KMS-11 (cell line): ENCODE data around the gene PSAP.

Experiments
- H2AFZ ChIP-seq: fragments of 200-600 bp; sonication (generic); 2 replicates; pipeline ENCODE4 v1.6.1; 2016; ENCODE audit warnings: antibody characterized with exemption, mixed run types, low read depth
- H3K27ac ChIP-seq: fragments of 200-600 bp; sonication (generic); 2 replicates; pipeline ENCODE4 v1.6.1; 2016; ENCODE audit warnings: mild to moderate bottlenecking, mixed run types
- H3K27me3 ChIP-seq: fragments of 200-600 bp; sonication (generic); 2 replicates; pipeline ENCODE4 v1.6.1; 2017; ENCODE audit warnings: mild to moderate bottlenecking, low read depth, mixed run types, moderate library complexity; ENCODE audit not compliant: insufficient read depth
- H3K36me3 ChIP-seq: fragments of 200-600 bp; sonication (generic); 2 replicates; pipeline ENCODE4 v1.6.1; 2017; ENCODE audit warnings: mild to moderate bottlenecking, mixed run types; ENCODE audit not compliant: insufficient read depth
- H3K4me1 ChIP-seq: fragments of 200-600 bp; sonication (generic); 2 replicates; pipeline ENCODE4 v1.6.1; 2016; ENCODE audit warnings: mild to moderate bottlenecking, low read depth, mixed run types; ENCODE audit not compliant: poor library complexity, severe bottlenecking
- H3K4me2 ChIP-seq: fragments of 200-600 bp; sonication (generic); 2 replicates; pipeline ENCODE4 v1.7.0; 2016; ENCODE audit warnings: mild to moderate bottlenecking, mixed run types
- H3K4me3 ChIP-seq: fragments of 200-600 bp; sonication (generic); IDR thresholded peaks from 2 replicates; pipeline ENCODE4 v1.6.1; 2017; ENCODE audit warnings: low read depth, low read length, mixed read lengths; ENCODE audit not compliant: insufficient read depth
- H3K79me2 ChIP-seq: fragments of 200-600 bp; sonication (generic); 2 replicates; pipeline ENCODE4 v1.6.1; 2016; ENCODE audit warnings: low read depth, mixed run types; ENCODE audit not compliant: insufficient read depth
- H3K9ac ChIP-seq: fragments of 200-600 bp; sonication (generic); 2 replicates; pipeline ENCODE4 v1.6.1; 2016; ENCODE audit warnings: mild to moderate bottlenecking, mixed run types
- H4K20me1 ChIP-seq: fragments of 200-600 bp; sonication (generic); 2 replicates; pipeline ENCODE4 v1.6.1; 2016; ENCODE audit warnings: mild to moderate bottlenecking, mixed run types; ENCODE audit not compliant: insufficient read depth
- CTCF ChIP-seq: fragments of 200-600 bp; sonication (generic); conservative IDR thresholded peaks from 2 replicates; pipeline ENCODE4 v1.6.1; 2017; ENCODE audit warnings: low read depth, mild to moderate bottlenecking, antibody characterized with exemption, low read length, moderate library complexity, mixed read lengths

The PSAP gene

GRCh38 chr10:71798308-71798624 lies 52.8 kb downstream of the PSAP start:
- Histone ChIP-seq H3K79me2 (no peaks in the 10 kb centered on the region), H3K4me1 (no peaks in the 10 kb centered on the region), H3K36me3 (no peaks in the 10 kb centered on the region), H3K27me3 (peaks cover 60% of the 10 kb centered on the region), H3K4me3 (no peak overlapping the region), H4K20me1 (no peaks in the 10 kb centered on the region), H3K9ac (no peak overlapping the region), H2AFZ (no peak overlapping the region), H3K27ac (no peak overlapping the region), H3K4me2 (no peak overlapping the region)
- no peak for TF ChIP-seq CTCF

- no peak for TF ChIP-seq CTCF
- Histone ChIP-seq H3K4me1 (no peaks in the 10 kb centered on the region), H4K20me1 (no peaks in the 10 kb centered on the region)
Observed at GRCh38 chr10:71797533-71798307, 53.3 kb downstream of the PSAP start.

GRCh38 chr10:71796749-71797405 lies 54.2 kb downstream of the PSAP start:
- no peak overlapping the region for H3K4me2 ChIP-seq
- H3K79me2 ChIP-seq, result no peaks in the 10 kb centered on the region
- TF ChIP-seq CTCF, result no peak
- H3K27ac ChIP-seq, result no peak overlapping the region
- no peak overlapping the region for H3K9ac ChIP-seq
- H3K27me3 ChIP-seq, result peaks cover 60% of the 10 kb centered on the region
- H2AFZ ChIP-seq, result no peak overlapping the region
- H4K20me1 ChIP-seq, result no peaks in the 10 kb centered on the region
- H3K4me3 ChIP-seq, result no peak overlapping the region
- no peaks in the 10 kb centered on the region for H3K4me1 ChIP-seq
- H3K36me3 ChIP-seq, result no peaks in the 10 kb centered on the region

More at GRCh38 chr10:71797533-71798307, 53.3 kb downstream of the PSAP start:
- Histone ChIP-seq H3K36me3 (no peaks in the 10 kb centered on the region), H3K4me3 (no peak overlapping the region), H3K27me3 (peaks cover 60% of the 10 kb centered on the region), H3K4me2 (no peak overlapping the region), H3K9ac (no peak overlapping the region), H2AFZ (no peak overlapping the region), H3K79me2 (no peaks in the 10 kb centered on the region), H3K27ac (no peak overlapping the region)

- Histone ChIP-seq H2AFZ (no peak overlapping the region), H3K9ac (no peak overlapping the region), H4K20me1 (no peaks in the 10 kb centered on the region), H3K27me3 (peaks cover 60% of the 10 kb centered on the region), H3K4me1 (no peaks in the 10 kb centered on the region), H3K4me2 (no peak overlapping the region), H3K79me2 (no peaks in the 10 kb centered on the region), H3K4me3 (no peak overlapping the region), H3K27ac (no peak overlapping the region), H3K36me3 (no peaks in the 10 kb centered on the region)
- no peak for TF ChIP-seq CTCF
Observed at GRCh38 chr10:71795248-71795647, 55.8 kb downstream of the PSAP start.
